ENCODE measurements around the gene CFAP65. TPM values are rescaled to one million over a fixed set of nuclear protein-coding genes. Genes with fewer than 3 reads are reported as not detected.

CFAP65 gene
- total and polyA plus RNA-seq, 9 of the 15 experiments (the other 6 are each of a cell fraction or from before 2014, with no cell fraction given) = not detected

DNA sequence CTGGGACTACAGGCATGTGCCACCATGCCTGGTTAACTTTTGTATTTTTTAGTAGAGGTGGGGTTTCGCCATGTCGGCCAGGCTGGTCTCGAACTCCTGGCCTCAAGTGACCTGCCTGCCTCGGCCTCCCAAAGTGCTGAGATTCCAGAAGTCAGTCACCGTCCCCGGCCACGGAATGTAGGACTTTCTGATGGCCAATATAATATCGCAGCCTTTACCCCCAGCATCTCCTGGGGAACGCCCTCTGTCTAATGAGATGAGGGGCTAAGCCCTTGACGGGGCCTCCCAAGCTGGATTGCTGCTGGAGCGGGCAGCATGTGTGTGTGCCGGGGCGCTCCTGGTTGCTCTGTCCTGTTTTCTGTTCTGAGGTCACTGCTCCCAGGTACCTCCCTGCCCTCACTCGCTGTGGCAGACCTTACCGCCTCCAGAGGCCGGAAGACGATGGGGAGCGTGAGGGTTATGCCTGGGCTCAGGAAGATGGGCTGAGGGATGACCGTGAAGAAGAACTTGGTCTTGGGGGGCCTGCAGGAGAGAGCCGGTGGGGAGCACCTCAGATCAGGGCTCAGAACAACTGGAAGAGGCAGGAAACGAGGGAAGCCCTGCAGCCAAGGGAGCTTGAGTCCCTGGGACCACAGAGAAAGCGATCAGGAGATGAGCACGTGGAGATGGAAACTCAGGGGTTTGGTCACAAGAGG, 9.1 kb downstream of the CFAP65 start:
- Histone ChIP-seq H3K27me3 (ENCODE audit: control insufficient read depth in 2 of 2, insufficient read depth in 2 of 2, low read length in 2 of 2) (peaks cover 5 to 46% of the 10 kb centered on the region in 2 experiments; a peak in 4 of 5 replicates), H2AFZ (ENCODE audit: low read depth, low read length) (no peak overlapping the region), H3K9ac (ENCODE audit: insufficient read depth in 1 of 2, low read depth in 2 of 2, low read length in 2 of 2) (no peak overlapping the region), H3K4me3 (no peak overlapping the region), H3K36me3 (ENCODE audit: control insufficient read depth, insufficient read depth, low read length) (no peaks in the 10 kb centered on the region), H3K9me1 (ENCODE audit: control insufficient read depth, insufficient read depth, low read length) (no peaks in the 10 kb centered on the region), H3K4me2 (ENCODE audit: insufficient read depth, low read length) (no peak overlapping the region), H3K9me3 (replicated peaks; ENCODE audit: control insufficient read depth, insufficient read depth, low read depth, low read length) (no peaks in the 10 kb centered on the region), H3K79me2 (ENCODE audit: control insufficient read depth, insufficient read depth, low read length) (no peaks in the 10 kb centered on the region), H3K4me1 (replicated peaks in 1 of 2; ENCODE audit: control insufficient read depth in 2 of 2, insufficient read depth in 2 of 2, low read length in 2 of 2) (peaks cover 0 to 4% of the 10 kb centered on the region in 2 experiments; a peak in 1 of 5 replicates), H3K27ac (ENCODE audit: extremely low read depth, low read depth, low read length) (no peak overlapping the region), H4K20me1 (replicated peaks; ENCODE audit: control insufficient read depth, insufficient read depth, low read length) (no peaks in the 10 kb centered on the region; the same call in 1 of the 2 replicates)
- DNase-seq (ENCODE audit: extremely low read depth in 1 of 4, low spot score in 3 of 4) = no peak
- intact Hi-C loops (cut with micrococcal nuclease) = no loop called here
- in situ Hi-C loops (cut with MboI) = no loop called here
- no peak for ATAC-seq
- ChIA-PET POLR2A (interaction anchor here (0.7 to 1.1 kb wide), 2 partner anchors 10 to 14 kb away, joined by 3 read pairs; no protein-coding TSS in a partner anchor), CTCF (ENCODE audit: low intra/inter-chr PET ratio) (no interaction called here)
- no TSS peak for BruUV-seq (replicated peaks)
- TF ChIP-seq NR2C2 (CRISPR knock-in tag; IDR thresholded peaks at IDR 0.05) (no peak), NR2C2 (tag; IDR thresholded peaks at IDR 0.05) (no peak)
- FAIRE-seq = no peak
- 7% methylated on average over 19 of the region's 23 CpGs for WGBS (ENCODE audit: insufficient coverage, low coverage, missing lambda C conversion rate)

DNA sequence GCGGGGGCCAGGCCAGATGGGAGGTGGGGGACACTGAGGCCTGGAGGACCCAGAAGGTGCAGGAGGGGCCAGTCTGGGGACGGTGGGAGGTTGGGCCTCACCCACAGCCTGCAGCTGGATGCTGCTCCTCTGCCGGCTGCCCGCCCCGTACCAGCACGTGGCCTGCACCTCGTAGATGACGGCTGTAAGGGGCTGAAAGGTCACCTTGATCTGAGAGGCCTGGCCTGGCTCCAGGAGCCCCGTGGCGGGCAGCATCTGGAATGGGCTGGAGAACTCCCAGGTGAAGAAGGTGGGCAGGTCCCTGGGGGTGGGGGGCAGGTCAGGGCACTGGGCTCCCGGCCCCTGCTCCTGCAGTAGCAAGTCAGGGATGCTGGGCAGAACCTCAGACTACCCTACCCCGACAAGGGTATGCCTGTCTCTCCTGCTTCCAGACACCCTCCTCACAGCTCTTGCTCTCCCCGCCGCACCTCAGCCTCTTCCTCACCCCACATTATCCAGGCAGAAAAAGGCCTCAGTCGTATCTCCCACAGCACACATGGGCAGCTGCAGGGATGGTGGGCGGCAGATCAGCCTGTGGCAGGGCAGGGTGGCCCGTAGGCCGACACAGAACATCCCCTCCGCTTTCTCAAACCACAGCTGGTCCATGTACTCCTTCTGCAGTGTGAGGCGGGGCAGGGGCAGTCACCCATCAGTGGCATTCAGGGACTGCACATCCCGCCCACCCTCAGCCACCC, 10.1 kb downstream of the CFAP65 start:
- BruUV-seq (replicated peaks) = no TSS peak
- H2AFZ ChIP-seq (ENCODE audit: low read depth, low read length) = no peak overlapping the region
- H3K27me3 ChIP-seq (ENCODE audit: control insufficient read depth in 2 of 2, insufficient read depth in 2 of 2, low read length in 2 of 2) = peaks cover 5 to 54% of the 10 kb centered on the region in 2 experiments; a peak in 4 of 5 replicates
- no peak overlapping the region for H3K27ac ChIP-seq (ENCODE audit: extremely low read depth, low read depth, low read length)
- H3K9me3 ChIP-seq (replicated peaks; ENCODE audit: control insufficient read depth, insufficient read depth, low read depth, low read length) = no peaks in the 10 kb centered on the region
- no peaks in the 10 kb centered on the region for H3K9me1 ChIP-seq (ENCODE audit: control insufficient read depth, insufficient read depth, low read length)
- in situ Hi-C loops (cut with MboI) (no loop called here), intact Hi-C loops (cut with micrococcal nuclease) (no loop called here)
- H4K20me1 ChIP-seq (replicated peaks; ENCODE audit: control insufficient read depth, insufficient read depth, low read length) = no peaks in the 10 kb centered on the region; the same call in 1 of the 2 replicates
- CTCF ChIA-PET (ENCODE audit: low intra/inter-chr PET ratio) = interaction anchor here (1.4 to 3.8 kb wide), 2 partner anchors 88 to 124 kb away, joined by 3 to 31 read pairs; no protein-coding TSS in a partner anchor
- H3K4me2 ChIP-seq (ENCODE audit: insufficient read depth, low read length) = no peak overlapping the region
- no peak overlapping the region for H3K9ac ChIP-seq (ENCODE audit: insufficient read depth in 1 of 2, low read depth in 2 of 2, low read length in 2 of 2)
- no peaks in the 10 kb centered on the region for H3K79me2 ChIP-seq (ENCODE audit: control insufficient read depth, insufficient read depth, low read length)
- no peak for FAIRE-seq
- TF ChIP-seq ZNF263 (CRISPR knock-in tag; IDR thresholded peaks at IDR 0.05; ENCODE audit: borderline replicate concordance) (no peak), FOXK1 (CRISPR knock-in tag; IDR thresholded peaks at IDR 0.05; ENCODE audit: borderline replicate concordance) (no peak), MAFK (IDR thresholded peaks at IDR 0.05; ENCODE audit: low read length) (no peak), SMARCC2 (IDR thresholded peaks at IDR 0.05; ENCODE audit: low read depth) (no peak), ETV5 (CRISPR knock-in tag; IDR thresholded peaks at IDR 0.05; ENCODE audit: low read depth) (no peak), ZNF316 (IDR thresholded peaks at IDR 0.05) (no peak)
- TF ChIP-seq, protein P1, sequence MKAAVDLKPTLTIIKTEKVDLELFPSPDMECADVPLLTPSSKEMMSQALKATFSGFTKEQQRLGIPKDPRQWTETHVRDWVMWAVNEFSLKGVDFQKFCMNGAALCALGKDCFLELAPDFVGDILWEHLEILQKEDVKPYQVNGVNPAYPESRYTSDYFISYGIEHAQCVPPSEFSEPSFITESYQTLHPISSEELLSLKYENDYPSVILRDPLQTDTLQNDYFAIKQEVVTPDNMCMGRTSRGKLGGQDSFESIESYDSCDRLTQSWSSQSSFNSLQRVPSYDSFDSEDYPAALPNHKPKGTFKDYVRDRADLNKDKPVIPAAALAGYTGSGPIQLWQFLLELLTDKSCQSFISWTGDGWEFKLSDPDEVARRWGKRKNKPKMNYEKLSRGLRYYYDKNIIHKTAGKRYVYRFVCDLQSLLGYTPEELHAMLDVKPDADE (conservative IDR thresholded peaks at IDR 0.05; ENCODE audit: control insufficient read depth, low read depth, low read length) = no peak
- TF ChIP-seq, protein P2, sequence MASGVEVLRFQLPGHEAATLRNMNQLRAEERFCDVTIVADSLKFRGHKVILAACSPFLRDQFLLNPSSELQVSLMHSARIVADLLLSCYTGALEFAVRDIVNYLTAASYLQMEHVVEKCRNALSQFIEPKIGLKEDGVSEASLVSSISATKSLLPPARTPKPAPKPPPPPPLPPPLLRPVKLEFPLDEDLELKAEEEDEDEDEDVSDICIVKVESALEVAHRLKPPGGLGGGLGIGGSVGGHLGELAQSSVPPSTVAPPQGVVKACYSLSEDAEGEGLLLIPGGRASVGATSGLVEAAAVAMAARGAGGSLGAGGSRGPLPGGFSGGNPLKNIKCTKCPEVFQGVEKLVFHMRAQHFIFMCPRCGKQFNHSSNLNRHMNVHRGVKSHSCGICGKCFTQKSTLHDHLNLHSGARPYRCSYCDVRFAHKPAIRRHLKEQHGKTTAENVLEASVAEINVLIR (CRISPR knock-in tag; IDR thresholded peaks at IDR 0.05) = no peak
- no peak overlapping the region for H3K4me3 ChIP-seq
- POLR2A ChIA-PET = interaction anchor here (0.7 kb wide), 1 partner anchor 11 kb away, joined by 3 read pairs; no protein-coding TSS in a partner anchor
- DNase-seq (ENCODE audit: extremely low read depth in 1 of 4, low spot score in 3 of 4) = no peak
- no peaks in the 10 kb centered on the region for H3K36me3 ChIP-seq (ENCODE audit: control insufficient read depth, insufficient read depth, low read length)
- ATAC-seq = no peak
- WGBS (ENCODE audit: insufficient coverage, low coverage, missing lambda C conversion rate) = 10% methylated on average over 10 of the region's 21 CpGs
- H3K4me1 ChIP-seq (replicated peaks in 1 of 2; ENCODE audit: control insufficient read depth in 2 of 2, insufficient read depth in 2 of 2, low read length in 2 of 2) = peaks cover 0 to 4% of the 10 kb centered on the region in 2 experiments; a peak in 1 of 5 replicates

All from K562 (cell line).